ENCODE data around the gene UBE3B. TPM values are rescaled to one million over a fixed set of nuclear protein-coding genes. Genes with fewer than 3 reads are reported as not detected.
A peak's percentile ranks its signal among the peaks of the same experiment; 100 is the strongest.

The UBE3B gene
- total RNA-seq, 1 experiment from 2014 or later: 29.3 TPM

- no peak for TF ChIP-seq AR (CRISPR knock-in tag; IDR thresholded peaks at IDR 0.05)
Observed at GRCh38 chr12:109447482-109447881, 30.0 kb upstream of the UBE3B start (continued).

DNA sequence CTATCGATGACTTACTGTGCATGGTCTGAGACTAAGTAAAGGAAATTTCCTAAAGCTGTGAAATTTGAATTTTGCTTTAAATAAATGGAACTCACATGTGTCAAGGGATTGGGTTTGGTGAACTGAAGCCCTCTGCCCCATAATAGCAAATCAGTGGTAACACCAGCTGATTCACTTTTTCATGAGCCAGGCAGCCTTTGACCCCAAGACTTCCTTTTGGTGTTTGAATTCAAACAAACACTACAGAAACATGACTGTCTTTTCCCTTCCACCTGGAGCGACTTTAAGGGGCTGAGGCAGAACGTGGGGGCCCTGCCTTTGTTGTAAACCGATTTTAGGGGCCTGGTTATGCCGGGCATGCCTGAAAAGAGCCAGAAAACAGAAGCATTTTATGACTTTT, 29.2 kb upstream of the UBE3B start:
- TF ChIP-seq EMX1 (CRISPR knock-in tag; IDR thresholded peaks at IDR 0.05) (no peak), NFATC4 (CRISPR knock-in tag; IDR thresholded peaks at IDR 0.05) (no peak), ZNF317 (CRISPR knock-in tag; IDR thresholded peaks at IDR 0.05; ENCODE audit: borderline replicate concordance, low read depth) (no peak), MXD4 (CRISPR knock-in tag; IDR thresholded peaks at IDR 0.05; ENCODE audit: borderline replicate concordance) (no peak), ZNF121 (CRISPR knock-in tag; IDR thresholded peaks at IDR 0.05) (no peak), MLX (CRISPR knock-in tag; IDR thresholded peaks at IDR 0.05) (no peak), NFE2L1 (CRISPR knock-in tag; IDR thresholded peaks at IDR 0.05) (no peak), IRF2 (CRISPR knock-in tag; IDR thresholded peaks at IDR 0.05; ENCODE audit: borderline replicate concordance, low read depth) (no peak), ZBTB21 (CRISPR knock-in tag; IDR thresholded peaks at IDR 0.05; ENCODE audit: borderline replicate concordance) (no peak), ETV6 (CRISPR knock-in tag; IDR thresholded peaks at IDR 0.05) (no peak), MAX (CRISPR knock-in tag; IDR thresholded peaks at IDR 0.05) (no peak), ZNF219 (CRISPR knock-in tag; IDR thresholded peaks at IDR 0.05; ENCODE audit: borderline replicate concordance) (no peak), ZSCAN18 (CRISPR knock-in tag; IDR thresholded peaks at IDR 0.05) (no peak)
- TF ChIP-seq, protein P1, sequence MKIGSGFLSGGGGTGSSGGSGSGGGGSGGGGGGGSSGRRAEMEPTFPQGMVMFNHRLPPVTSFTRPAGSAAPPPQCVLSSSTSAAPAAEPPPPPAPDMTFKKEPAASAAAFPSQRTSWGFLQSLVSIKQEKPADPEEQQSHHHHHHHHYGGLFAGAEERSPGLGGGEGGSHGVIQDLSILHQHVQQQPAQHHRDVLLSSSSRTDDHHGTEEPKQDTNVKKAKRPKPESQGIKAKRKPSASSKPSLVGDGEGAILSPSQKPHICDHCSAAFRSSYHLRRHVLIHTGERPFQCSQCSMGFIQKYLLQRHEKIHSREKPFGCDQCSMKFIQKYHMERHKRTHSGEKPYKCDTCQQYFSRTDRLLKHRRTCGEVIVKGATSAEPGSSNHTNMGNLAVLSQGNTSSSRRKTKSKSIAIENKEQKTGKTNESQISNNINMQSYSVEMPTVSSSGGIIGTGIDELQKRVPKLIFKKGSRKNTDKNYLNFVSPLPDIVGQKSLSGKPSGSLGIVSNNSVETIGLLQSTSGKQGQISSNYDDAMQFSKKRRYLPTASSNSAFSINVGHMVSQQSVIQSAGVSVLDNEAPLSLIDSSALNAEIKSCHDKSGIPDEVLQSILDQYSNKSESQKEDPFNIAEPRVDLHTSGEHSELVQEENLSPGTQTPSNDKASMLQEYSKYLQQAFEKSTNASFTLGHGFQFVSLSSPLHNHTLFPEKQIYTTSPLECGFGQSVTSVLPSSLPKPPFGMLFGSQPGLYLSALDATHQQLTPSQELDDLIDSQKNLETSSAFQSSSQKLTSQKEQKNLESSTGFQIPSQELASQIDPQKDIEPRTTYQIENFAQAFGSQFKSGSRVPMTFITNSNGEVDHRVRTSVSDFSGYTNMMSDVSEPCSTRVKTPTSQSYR (CRISPR knock-in tag; IDR thresholded peaks at IDR 0.05): no peak
- H3K4me1 Mint-ChIP-seq: no peaks in the 10 kb centered on the region
- ATAC-seq: no peak
- CTCF ChIA-PET: interaction anchor here (0.8 kb wide), 1 partner anchor 14 kb away, joined by 3 read pairs; no protein-coding TSS in a partner anchor
- POLR2A ChIA-PET: no interaction called here
- H3K4me3 Mint-ChIP-seq: no peak overlapping the region
- H3K36me3 Mint-ChIP-seq: peaks cover 37% of the 10 kb centered on the region
- no peaks in the 10 kb centered on the region for H3K27me3 Mint-ChIP-seq (ENCODE audit: low read depth)
- no peaks in the 10 kb centered on the region for H3K9me3 Mint-ChIP-seq
- H3K27ac Mint-ChIP-seq: peak overlapping the region; percentile 63; the same call in 1 of the 2 replicates
- no peak for DNase-seq (ENCODE audit: low spot score)

GRCh38 chr12:109448707-109449390, 28.6 kb upstream of the UBE3B start:
- ATAC-seq (no peak), DNase-seq (ENCODE audit: low spot score) (no peak)
- Mint-ChIP-seq H3K36me3 (peaks cover 43% of the 10 kb centered on the region), H3K27ac (peak overlapping the region; percentile 63; the same call in 1 of the 2 replicates), H3K9me3 (no peaks in the 10 kb centered on the region), H3K27me3 (ENCODE audit: low read depth) (no peaks in the 10 kb centered on the region), H3K4me3 (no peak overlapping the region), H3K4me1 (no peaks in the 10 kb centered on the region)
- ChIA-PET POLR2A (no interaction called here), CTCF (no interaction called here)
- TF ChIP-seq NR2C2 (CRISPR knock-in tag; IDR thresholded peaks at IDR 0.05) (no peak), JUN (CRISPR knock-in tag; IDR thresholded peaks at IDR 0.05) (no peak), CBFB (CRISPR knock-in tag; IDR thresholded peaks at IDR 0.05; ENCODE audit: low read depth) (no peak), NFATC4 (CRISPR knock-in tag; IDR thresholded peaks at IDR 0.05) (no peak)
- TF ChIP-seq, protein P2, sequence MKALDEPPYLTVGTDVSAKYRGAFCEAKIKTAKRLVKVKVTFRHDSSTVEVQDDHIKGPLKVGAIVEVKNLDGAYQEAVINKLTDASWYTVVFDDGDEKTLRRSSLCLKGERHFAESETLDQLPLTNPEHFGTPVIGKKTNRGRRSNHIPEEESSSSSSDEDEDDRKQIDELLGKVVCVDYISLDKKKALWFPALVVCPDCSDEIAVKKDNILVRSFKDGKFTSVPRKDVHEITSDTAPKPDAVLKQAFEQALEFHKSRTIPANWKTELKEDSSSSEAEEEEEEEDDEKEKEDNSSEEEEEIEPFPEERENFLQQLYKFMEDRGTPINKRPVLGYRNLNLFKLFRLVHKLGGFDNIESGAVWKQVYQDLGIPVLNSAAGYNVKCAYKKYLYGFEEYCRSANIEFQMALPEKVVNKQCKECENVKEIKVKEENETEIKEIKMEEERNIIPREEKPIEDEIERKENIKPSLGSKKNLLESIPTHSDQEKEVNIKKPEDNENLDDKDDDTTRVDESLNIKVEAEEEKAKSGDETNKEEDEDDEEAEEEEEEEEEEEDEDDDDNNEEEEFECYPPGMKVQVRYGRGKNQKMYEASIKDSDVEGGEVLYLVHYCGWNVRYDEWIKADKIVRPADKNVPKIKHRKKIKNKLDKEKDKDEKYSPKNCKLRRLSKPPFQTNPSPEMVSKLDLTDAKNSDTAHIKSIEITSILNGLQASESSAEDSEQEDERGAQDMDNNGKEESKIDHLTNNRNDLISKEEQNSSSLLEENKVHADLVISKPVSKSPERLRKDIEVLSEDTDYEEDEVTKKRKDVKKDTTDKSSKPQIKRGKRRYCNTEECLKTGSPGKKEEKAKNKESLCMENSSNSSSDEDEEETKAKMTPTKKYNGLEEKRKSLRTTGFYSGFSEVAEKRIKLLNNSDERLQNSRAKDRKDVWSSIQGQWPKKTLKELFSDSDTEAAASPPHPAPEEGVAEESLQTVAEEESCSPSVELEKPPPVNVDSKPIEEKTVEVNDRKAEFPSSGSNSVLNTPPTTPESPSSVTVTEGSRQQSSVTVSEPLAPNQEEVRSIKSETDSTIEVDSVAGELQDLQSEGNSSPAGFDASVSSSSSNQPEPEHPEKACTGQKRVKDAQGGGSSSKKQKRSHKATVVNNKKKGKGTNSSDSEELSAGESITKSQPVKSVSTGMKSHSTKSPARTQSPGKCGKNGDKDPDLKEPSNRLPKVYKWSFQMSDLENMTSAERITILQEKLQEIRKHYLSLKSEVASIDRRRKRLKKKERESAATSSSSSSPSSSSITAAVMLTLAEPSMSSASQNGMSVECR (CRISPR knock-in tag; IDR thresholded peaks at IDR 0.05; ENCODE audit: borderline replicate concordance): no peak
